ENCODE data around the gene DNASE1L3. TPM values are rescaled to one million over a fixed set of nuclear protein-coding genes. Genes with fewer than 3 reads are reported as not detected.
"Not testable (repeated sequence)": the region's sequence is repeated elsewhere in the genome, so short reads cannot be mapped to it uniquely, and the experiment has no call there.

The DNASE1L3 gene
- total RNA-seq, 1 donor = 1.6 TPM

DNA sequence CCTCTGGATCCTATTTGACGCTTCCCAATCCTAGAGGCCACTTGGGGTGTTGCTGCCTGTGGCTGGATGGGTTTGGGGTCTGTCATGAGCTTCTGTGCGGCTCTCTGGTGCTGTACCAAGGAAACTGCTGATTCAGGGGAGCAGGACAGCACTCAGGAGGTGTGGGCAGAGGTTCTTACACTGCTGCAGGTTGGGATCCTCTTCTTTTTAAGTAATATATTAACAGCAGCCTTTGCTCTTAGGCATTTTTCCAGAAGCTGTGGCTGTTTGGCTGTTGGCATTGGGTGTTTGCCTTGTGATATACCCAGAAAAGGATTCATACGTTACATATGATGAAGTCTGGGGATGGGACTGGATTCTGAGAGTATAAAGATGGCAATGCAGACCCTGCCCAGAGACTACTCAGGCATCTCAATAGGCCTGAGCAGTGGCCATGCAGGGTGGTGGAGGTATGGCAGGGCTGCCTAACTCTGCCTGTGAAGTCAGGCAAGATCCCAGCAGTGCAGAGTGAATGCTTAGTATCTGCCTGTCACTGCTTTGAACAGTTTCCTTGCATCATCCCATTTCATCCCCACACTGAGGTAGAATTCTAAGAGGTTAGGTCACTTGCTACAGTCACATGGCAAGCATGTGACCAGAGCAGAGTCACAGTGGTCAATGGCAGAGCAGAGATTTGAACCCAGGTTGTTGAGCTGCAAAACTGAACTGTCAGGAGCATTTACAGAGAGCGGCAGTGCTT is 30.7 kb upstream of the DNASE1L3 start:
- Histone ChIP-seq H3K9me3 (ENCODE audit: low read depth, low read length) (no peaks in the 10 kb centered on the region), H3K4me3 (ENCODE audit: low read length) (no peak overlapping the region), H3K27me3 (ENCODE audit: insufficient read depth, low read length) (no peaks in the 10 kb centered on the region), H3K4me1 (ENCODE audit: insufficient read depth, low read length) (peaks cover 14% of the 10 kb centered on the region)

DNA sequence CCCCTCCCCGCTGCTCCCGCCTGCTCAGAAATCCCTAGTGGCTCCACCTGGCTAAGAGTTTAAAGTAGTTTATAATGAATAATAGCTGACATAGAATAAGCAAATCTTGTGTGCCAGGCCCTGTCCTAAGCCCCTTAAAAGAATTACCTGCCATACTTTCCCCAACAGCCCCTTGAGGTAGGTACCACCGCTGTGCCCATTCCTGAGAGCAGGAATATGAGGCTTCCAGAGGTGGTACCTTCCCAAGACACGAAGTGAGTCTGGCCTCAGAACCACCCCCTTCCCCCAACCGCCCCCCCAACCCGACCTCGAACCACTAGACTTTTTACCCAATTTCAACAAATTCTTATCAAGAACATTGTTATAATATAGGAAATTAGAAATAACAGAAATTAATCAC is 28.1 kb upstream of the DNASE1L3 start:
- Histone ChIP-seq H3K9me3 (ENCODE audit: low read depth, low read length) (no peaks in the 10 kb centered on the region), H3K4me1 (ENCODE audit: insufficient read depth, low read length) (peaks cover 17% of the 10 kb centered on the region), H3K27me3 (ENCODE audit: insufficient read depth, low read length) (no peaks in the 10 kb centered on the region), H3K4me3 (ENCODE audit: low read length) (no peak overlapping the region)

DNA sequence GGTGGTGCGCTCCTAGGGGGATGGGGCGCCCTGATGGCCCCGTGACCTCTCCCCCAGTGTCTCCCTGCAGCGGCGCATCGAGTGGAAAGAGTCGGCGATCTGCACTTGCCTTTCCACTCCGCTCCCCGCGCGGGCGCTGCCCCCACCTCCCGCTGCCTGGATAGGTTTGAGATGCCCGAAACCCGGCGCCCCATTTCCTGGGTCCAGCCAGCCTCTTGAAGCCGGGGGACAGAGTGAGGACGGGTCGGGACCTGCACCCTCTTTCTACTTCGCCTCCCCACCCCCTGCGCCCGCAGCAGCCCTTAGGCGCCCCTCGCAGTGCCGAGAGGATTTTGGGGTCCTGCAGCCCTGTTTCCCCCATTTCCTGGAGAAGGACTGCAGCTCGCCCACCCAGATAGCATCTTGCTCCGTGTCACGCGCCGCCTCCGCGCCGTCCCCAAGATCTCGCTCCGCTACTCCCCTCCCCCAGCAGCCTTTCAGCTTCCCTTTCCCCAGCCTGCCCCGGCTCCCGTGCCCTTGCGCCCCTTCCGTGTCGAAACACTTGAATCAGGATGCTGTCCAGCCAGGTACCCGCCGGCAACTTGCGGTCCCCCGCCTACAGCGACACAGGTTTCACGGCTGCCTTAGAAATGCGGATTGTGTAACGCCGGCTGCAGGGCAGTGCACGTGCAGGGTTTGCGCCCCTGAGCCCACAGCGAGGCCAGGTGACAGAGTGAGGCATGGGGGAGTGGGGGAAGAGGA is 27.3 kb upstream of the DNASE1L3 start:
- H3K4me3 ChIP-seq (ENCODE audit: low read length) = peak overlapping the region; percentile 74
- H3K4me1 ChIP-seq (ENCODE audit: insufficient read depth, low read length) = peaks cover 22% of the 10 kb centered on the region
- no peaks in the 10 kb centered on the region for H3K27me3 ChIP-seq (ENCODE audit: insufficient read depth, low read length)
- no peaks in the 10 kb centered on the region for H3K9me3 ChIP-seq (ENCODE audit: low read depth, low read length)

DNA sequence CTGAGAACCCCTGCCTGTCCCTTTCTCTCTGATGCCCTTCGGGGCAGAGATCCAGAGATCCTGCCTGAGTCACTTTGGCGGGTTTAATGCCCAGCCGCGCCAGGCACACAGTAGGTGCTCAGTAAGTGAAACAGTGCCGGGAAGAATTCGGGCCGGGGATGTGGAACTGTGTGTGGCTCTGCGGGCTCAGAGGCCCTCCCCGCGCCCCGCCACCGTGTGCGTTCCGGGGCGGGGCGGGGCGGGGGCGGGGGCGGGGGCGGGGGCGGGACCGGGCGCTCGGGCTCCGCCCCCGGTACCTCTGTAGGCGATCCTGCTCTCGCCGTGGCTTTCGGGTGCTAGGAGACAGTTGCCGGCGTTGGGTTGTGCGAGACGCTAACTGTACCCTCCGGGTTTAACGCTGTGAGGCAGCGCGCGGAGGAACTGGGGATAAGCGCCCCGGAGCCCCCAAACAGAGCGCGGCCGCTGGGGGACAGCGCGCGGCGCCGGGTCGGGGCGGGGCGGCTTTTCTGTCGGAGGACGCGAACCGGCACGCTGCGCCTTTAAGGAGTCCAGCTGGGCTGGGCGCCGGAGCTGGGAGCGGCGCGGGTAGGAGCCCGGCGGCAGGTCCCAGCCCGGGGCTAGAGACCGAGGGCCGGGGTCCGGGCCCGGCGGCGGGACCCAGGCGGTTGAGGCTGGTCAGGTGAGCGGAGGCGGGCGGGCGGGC is 26.6 kb upstream of the DNASE1L3 start, which contains the start of gene ABHD6:
ABHD6 (plus strand) TSS at position 555 of the 703 bp plus-strand sequence. CDS start 18,795 bp downstream, outside the sequence.
- Histone ChIP-seq H3K4me3 (ENCODE audit: low read length) (peak within 1 kb of the TSS; percentile 74), H3K9me3 (ENCODE audit: low read depth, low read length) (no peaks in the 10 kb centered on the region), H3K27me3 (ENCODE audit: insufficient read depth, low read length) (no peaks in the 10 kb centered on the region), H3K4me1 (ENCODE audit: insufficient read depth, low read length) (peaks cover 28% of the 10 kb centered on the region)

DNA sequence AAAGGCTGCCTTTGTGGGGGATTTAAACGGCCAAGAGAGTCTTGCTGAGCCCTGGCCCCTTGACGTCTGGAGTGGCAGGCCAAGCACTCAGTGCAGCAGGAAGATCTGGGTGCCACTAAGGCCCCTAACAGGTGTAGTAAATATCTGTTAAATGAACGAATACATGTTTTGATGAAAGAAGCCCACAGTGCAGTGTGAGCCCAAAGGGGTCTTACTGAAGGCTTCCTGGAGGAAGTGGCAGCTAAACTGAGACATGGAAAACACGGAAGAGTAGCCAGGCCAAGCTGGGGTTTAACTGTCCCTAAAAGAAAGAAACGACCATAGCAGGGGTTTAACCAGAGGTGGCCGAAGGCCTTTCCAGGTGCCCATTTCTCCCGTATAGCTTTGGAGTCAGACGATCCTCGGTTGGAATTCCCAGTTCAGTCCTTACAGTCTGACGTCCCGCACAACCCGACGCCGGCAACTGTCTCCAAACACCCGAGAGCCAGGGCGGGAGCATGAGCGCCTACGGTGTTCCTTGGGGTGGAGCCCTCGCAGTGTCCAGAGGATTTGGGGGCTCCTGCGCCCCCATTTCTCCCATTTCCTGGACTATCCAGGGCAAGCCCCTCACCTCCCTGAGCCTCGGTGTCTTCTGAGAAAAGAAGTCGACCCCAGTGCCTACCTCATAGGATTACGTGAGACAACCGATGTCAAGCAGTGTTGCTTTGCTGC is 25.9 kb upstream of the DNASE1L3 start:
- no peaks in the 10 kb centered on the region for H3K27me3 ChIP-seq (ENCODE audit: insufficient read depth, low read length)
- no peaks in the 10 kb centered on the region for H3K9me3 ChIP-seq (ENCODE audit: low read depth, low read length)
- H3K4me3 ChIP-seq (ENCODE audit: low read length) = peak overlapping the region; percentile 49
- peaks cover 29% of the 10 kb centered on the region for H3K4me1 ChIP-seq (ENCODE audit: insufficient read depth, low read length)

DNA sequence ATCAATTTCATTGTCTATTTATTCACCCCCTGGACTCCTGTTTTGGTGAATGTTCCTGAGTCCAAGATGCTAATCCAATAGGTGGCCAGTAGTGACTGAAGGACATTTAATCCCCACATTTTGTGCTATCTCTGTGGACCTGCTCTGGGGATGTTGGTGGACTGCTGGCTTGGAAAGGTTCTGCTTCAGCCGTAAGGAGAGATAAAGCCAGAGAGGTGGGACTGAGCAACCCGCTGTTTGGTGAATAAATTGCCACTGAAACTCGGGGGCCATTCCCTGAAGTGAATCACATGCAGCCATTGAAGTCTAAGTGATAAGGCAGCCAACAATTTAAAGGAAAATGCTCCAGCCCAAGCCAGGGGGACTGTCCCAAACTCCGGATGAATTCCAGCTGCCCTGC is 25.2 kb upstream of the DNASE1L3 start:
- Histone ChIP-seq H3K9me3 (ENCODE audit: low read depth, low read length) (no peaks in the 10 kb centered on the region), H3K4me3 (ENCODE audit: low read length) (no peak overlapping the region), H3K27me3 (ENCODE audit: insufficient read depth, low read length) (no peaks in the 10 kb centered on the region), H3K4me1 (ENCODE audit: insufficient read depth, low read length) (peaks cover 29% of the 10 kb centered on the region)

DNA sequence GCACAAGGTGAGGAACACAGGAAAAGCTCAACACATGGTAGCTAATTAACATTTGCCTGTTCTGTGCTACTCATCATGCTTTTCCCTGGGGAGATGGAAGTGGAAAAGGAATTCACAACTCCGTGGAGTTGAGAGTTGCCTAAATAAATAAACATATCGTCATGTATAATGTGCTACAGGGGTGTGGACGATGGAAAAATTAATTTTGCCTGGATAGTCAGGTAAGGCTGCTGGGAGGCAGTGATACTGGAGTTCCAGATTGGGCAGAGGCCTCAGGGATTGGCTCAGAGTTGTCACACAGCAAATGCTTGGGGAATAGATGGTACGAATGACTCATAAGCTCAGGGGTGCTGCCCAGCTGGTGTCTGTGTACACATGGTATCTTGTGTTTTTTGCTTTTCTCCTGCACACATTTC is 23.8 kb upstream of the DNASE1L3 start:
- H3K4me3 ChIP-seq (ENCODE audit: low read length) = no peak overlapping the region
- H3K9me3 ChIP-seq (ENCODE audit: low read depth, low read length) = no peaks in the 10 kb centered on the region
- peaks cover 29% of the 10 kb centered on the region for H3K4me1 ChIP-seq (ENCODE audit: insufficient read depth, low read length)
- no peaks in the 10 kb centered on the region for H3K27me3 ChIP-seq (ENCODE audit: insufficient read depth, low read length)

DNA sequence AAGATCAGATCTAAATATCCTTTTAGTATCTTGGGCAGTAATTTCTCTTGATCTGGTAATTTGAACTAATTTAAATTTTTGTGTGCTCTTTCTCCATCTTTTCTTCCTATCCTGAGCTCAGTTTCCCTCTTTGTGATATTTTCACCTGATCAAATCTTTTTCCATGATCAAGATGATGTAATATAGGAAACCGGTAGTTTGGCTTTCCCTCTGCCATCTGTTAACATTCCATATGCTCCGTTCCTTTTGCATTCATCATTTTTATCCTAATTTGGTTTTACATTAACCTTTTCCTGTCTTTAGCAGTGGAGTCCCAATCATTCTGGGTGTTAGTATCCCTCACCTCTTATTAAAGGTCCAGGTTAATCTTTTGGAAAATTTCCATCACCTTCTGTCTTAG is 20.9 kb upstream of the DNASE1L3 start:
- Histone ChIP-seq H3K27me3 (ENCODE audit: insufficient read depth, low read length) (no peaks in the 10 kb centered on the region), H3K9me3 (ENCODE audit: low read depth, low read length) (no peaks in the 10 kb centered on the region), H3K4me1 (ENCODE audit: insufficient read depth, low read length) (peaks cover 17% of the 10 kb centered on the region), H3K4me3 (ENCODE audit: low read length) (no peak overlapping the region)

DNA sequence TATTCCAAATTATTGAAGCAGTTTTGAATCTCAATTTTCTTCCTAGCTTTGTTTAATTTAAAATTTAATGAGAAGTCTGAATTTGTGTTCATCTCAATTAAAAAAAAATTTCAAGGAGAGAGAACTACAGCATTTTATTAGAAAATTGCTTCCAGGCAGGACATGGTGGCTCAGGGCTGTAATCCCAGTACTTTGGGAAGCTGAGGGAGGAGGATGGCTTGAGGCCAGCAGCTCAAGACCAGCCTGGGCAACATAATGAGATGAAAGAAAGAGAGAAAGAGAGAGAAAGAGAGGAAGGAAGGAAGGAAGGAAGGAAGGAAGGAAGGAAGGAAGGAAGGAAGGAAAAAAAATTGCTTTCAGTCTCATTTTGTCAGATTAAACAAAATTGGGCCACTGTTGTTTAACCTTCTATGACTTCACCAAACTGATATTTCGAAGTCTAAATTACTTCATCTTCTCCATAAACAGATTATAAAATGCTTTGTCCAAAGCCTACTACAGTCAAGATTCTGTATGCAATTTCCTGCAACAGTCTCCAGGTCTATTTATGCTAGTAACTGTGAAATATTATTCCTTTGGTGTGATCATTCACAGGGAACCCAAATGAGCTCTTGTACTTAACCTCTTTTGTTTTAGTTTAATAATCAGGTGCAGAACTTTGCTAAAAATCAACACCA is 20.2 kb upstream of the DNASE1L3 start:
- H3K4me1 ChIP-seq (ENCODE audit: insufficient read depth, low read length) = peaks cover 15% of the 10 kb centered on the region
- no peak overlapping the region for H3K4me3 ChIP-seq (ENCODE audit: low read length)
- H3K27me3 ChIP-seq (ENCODE audit: insufficient read depth, low read length) = no peaks in the 10 kb centered on the region
- no peaks in the 10 kb centered on the region for H3K9me3 ChIP-seq (ENCODE audit: low read depth, low read length)

DNA sequence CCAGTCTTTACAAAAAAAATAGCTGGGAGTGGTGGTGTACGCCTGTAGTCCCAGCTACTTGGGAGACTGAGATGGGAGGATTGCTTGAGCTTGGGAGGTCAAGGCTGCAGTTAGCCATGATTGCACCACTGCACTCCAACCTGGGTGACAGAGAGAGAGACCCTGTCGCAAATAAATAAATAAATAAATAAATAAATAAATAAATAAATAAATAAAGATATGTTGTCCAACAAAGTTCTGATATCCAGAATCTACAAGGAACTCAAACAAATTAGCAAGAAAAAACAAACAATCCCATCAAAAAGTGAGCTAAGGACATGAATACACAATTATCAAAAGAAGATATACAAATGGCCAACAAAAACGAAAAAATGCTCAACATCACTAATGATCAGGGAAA is 17.2 kb upstream of the DNASE1L3 start:
- not testable (repeated sequence) for H3K27me3 ChIP-seq (ENCODE audit: insufficient read depth, low read length)

DNA sequence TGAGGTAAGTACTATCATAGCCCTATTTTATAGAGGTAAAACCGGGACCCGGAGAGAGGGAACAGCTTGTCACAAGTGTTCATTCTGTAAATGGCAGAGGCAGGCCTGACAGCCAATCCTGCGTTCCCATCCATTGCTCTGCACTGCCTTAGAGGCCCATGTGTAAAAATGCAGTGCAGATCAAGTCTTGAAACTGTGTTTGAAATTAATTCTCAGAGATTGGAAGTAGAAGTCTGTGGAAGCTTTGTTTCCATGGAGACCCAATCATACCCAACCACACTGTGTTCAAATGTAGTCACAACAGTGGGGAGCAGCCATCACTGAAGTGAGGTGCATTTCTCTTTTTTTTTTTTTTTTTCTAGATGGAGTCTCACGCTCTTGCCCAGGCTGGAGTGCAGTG is 13.1 kb upstream of the DNASE1L3 start:
- Histone ChIP-seq H3K27me3 (ENCODE audit: insufficient read depth, low read length) (no peaks in the 10 kb centered on the region), H3K4me3 (ENCODE audit: low read length) (no peak overlapping the region), H3K4me1 (ENCODE audit: insufficient read depth, low read length) (no peaks in the 10 kb centered on the region), H3K9me3 (ENCODE audit: low read depth, low read length) (no peaks in the 10 kb centered on the region)

More for the DNA sequence above, 17.2 kb upstream of the DNASE1L3 start:
- not testable (repeated sequence) for H3K4me3 ChIP-seq (ENCODE audit: low read length); H3K9me3 ChIP-seq (ENCODE audit: low read depth, low read length); H3K4me1 ChIP-seq (ENCODE audit: insufficient read depth, low read length)

DNA sequence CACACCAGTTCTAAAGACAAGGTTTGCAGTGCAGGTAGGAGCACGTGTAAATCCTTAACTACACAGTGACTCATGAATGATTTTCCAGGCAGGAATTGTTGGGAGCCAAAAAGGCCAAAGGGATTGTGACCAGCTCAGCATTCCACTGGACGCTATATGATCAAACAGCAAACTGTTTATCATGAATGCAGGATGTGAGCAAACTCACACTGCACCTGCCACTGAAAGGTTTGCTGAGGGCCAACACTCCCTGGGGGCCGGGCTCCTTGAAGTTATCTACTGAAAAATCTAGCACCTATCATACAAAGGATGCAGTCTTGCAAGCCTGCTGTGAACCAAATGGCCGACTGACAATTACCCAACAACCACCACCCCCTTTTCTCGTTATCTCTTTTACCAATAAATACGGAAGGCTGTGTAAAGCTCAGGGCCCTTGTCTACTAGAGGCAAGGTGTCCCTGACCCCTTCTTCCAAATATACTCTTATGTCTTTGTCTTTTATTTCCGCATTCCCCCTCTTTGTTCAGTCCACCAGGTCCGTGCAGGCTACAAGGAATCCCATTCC is 11.5 kb upstream of the DNASE1L3 start:
- no peaks in the 10 kb centered on the region for H3K27me3 ChIP-seq (ENCODE audit: insufficient read depth, low read length)
- H3K9me3 ChIP-seq (ENCODE audit: low read depth, low read length) = no peaks in the 10 kb centered on the region
- H3K4me3 ChIP-seq (ENCODE audit: low read length) = no peak overlapping the region
- peaks cover 8% of the 10 kb centered on the region for H3K4me1 ChIP-seq (ENCODE audit: insufficient read depth, low read length)

DNA sequence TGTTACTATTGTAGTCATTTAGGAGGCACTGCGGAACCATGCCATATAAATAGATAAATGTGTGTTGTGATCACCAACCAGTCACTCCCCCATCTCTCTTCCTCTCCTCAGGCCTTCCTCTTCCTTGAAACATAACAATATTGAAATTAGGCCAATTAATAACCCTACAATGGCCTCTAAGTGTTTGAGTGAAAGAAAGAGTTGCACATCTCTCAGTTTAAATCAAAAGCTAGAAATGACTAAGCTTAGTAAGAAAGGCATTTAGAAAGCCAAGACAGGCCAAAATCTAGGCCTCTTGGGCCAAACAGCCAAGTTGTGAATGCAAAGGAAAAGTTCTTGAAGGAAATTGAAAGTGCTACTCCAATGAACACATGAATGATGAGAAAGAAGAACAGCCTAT is 8.1 kb upstream of the DNASE1L3 start:
- H3K4me3 ChIP-seq (ENCODE audit: low read length) = no peak overlapping the region
- H3K27me3 ChIP-seq (ENCODE audit: insufficient read depth, low read length) = no peaks in the 10 kb centered on the region
- peaks cover 41% of the 10 kb centered on the region for H3K4me1 ChIP-seq (ENCODE audit: insufficient read depth, low read length)
- no peaks in the 10 kb centered on the region for H3K9me3 ChIP-seq (ENCODE audit: low read depth, low read length)

DNA sequence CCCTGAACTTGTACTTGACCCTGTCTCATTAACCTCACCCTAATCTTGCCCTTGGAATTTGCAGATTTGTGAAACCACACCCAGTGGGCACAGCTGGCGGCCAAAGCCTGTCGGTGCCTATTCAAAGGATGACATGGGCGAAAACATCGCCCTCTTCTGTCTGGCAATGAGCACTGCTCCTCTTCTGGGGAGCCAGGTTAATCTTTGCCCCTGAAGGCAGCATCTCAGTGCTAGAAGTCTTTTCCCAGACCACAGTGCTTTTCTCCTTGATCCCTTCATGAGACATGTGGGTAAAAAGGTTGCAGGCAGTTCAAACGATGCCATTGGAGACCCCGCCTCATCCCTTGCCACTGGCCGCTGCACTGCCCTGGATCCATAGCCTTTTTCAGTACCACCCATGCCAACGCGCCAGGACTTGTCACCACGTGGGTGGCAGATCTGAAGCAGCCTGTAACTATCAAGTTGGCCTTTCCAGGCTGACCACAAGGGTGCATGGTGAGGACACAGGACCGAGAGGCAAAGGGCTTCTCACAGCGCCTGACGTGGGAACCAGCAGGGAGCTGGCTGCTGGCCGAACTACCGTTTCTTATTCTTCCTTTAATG is 6.5 kb upstream of the DNASE1L3 start:
- Histone ChIP-seq H3K4me3 (ENCODE audit: low read length) (no peak overlapping the region), H3K9me3 (ENCODE audit: low read depth, low read length) (no peaks in the 10 kb centered on the region), H3K27me3 (ENCODE audit: insufficient read depth, low read length) (no peaks in the 10 kb centered on the region), H3K4me1 (ENCODE audit: insufficient read depth, low read length) (peaks cover 42% of the 10 kb centered on the region)

All from mononuclear cell (primary cell).